ENCODE measurements around the gene BBOF1. TPM values are rescaled to one million over a fixed set of nuclear protein-coding genes. Genes with fewer than 3 reads are reported as not detected.

Gene BBOF1
- total RNA-seq, 1 donor from 2014 or later: 0.91 TPM

GRCh38 chr14:74081491-74081890 lies 62.3 kb downstream of the BBOF1 start:
- no peak overlapping the region for H3K4me3 Mint-ChIP-seq (ENCODE audit: unreplicated experiment)
- H3K27ac Mint-ChIP-seq (ENCODE audit: unreplicated experiment): no peak overlapping the region
- H3K27me3 Mint-ChIP-seq (ENCODE audit: unreplicated experiment): peaks cover 2% of the 10 kb centered on the region
- H3K36me3 Mint-ChIP-seq (ENCODE audit: unreplicated experiment): no peaks in the 10 kb centered on the region
- H3K9me3 Mint-ChIP-seq (ENCODE audit: unreplicated experiment): peaks cover 4% of the 10 kb centered on the region
- peaks cover 3% of the 10 kb centered on the region for H3K4me1 Mint-ChIP-seq (ENCODE audit: low read depth, unreplicated experiment)
- no peak for DNase-seq
- TF ChIP-seq CTCF (IDR thresholded peaks at IDR 0.05; ENCODE audit: partially characterized antibody, unreplicated experiment): no peak

- peaks cover 4% of the 10 kb centered on the region for H3K9me3 Mint-ChIP-seq (ENCODE audit: unreplicated experiment)
- H3K4me1 Mint-ChIP-seq (ENCODE audit: low read depth, unreplicated experiment): peaks cover 3% of the 10 kb centered on the region
- TF ChIP-seq CTCF (IDR thresholded peaks at IDR 0.05; ENCODE audit: partially characterized antibody, unreplicated experiment): no peak
- H3K4me3 Mint-ChIP-seq (ENCODE audit: unreplicated experiment): peak overlapping the region; percentile 98
- H3K27me3 Mint-ChIP-seq (ENCODE audit: unreplicated experiment): no peaks in the 10 kb centered on the region
- no peaks in the 10 kb centered on the region for H3K36me3 Mint-ChIP-seq (ENCODE audit: unreplicated experiment)
- no peak for DNase-seq
- H3K27ac Mint-ChIP-seq (ENCODE audit: unreplicated experiment): no peak overlapping the region
These were observed 64.0 kb downstream of the BBOF1 start for GRCh38 chr14:74083161-74083560.

GRCh38 chr14:74083784-74084276 lies 64.7 kb downstream of the BBOF1 start:
- Mint-ChIP-seq H3K9me3 (ENCODE audit: unreplicated experiment) (peaks cover 4% of the 10 kb centered on the region), H3K4me1 (ENCODE audit: low read depth, unreplicated experiment) (peaks cover 3% of the 10 kb centered on the region), H3K27me3 (ENCODE audit: unreplicated experiment) (peaks cover 2% of the 10 kb centered on the region), H3K27ac (ENCODE audit: unreplicated experiment) (peak overlapping the region; percentile 53), H3K36me3 (ENCODE audit: unreplicated experiment) (no peaks in the 10 kb centered on the region), H3K4me3 (ENCODE audit: unreplicated experiment) (peak overlapping the region; percentile 98)
- TF ChIP-seq CTCF (IDR thresholded peaks at IDR 0.05; ENCODE audit: partially characterized antibody, unreplicated experiment): no peak
- no peak for DNase-seq

- peaks cover 4% of the 10 kb centered on the region for H3K9me3 Mint-ChIP-seq (ENCODE audit: unreplicated experiment)
- DNase-seq: peak; percentile 100
- H3K4me3 Mint-ChIP-seq (ENCODE audit: unreplicated experiment): peak within 1 kb of the TSS; percentile 98
- peaks cover 3% of the 10 kb centered on the region for H3K4me1 Mint-ChIP-seq (ENCODE audit: low read depth, unreplicated experiment)
- peak within 1 kb of the TSS; percentile 94 for H3K27ac Mint-ChIP-seq (ENCODE audit: unreplicated experiment)
- TF ChIP-seq CTCF (IDR thresholded peaks at IDR 0.05; ENCODE audit: partially characterized antibody, unreplicated experiment): no peak
- peaks cover 4% of the 10 kb centered on the region for H3K27me3 Mint-ChIP-seq (ENCODE audit: unreplicated experiment)
- no peaks in the 10 kb centered on the region for H3K36me3 Mint-ChIP-seq (ENCODE audit: unreplicated experiment)
These were observed 65.3 kb downstream of the BBOF1 start, which contains the start of the genes ALDH6A1 and LIN52 for GRCh38 chr14:74084277-74085046. Gene ALDH6A1 (minus strand): TSS chr14:74084453. CDS start chr14:74084394, 59 bp downstream. Gene LIN52 (plus strand): TSS chr14:74084956. CDS start chr14:74084975, 19 bp downstream.

GRCh38 chr14:74085047-74085637 lies 66.0 kb downstream of the BBOF1 start:
- Mint-ChIP-seq H3K27me3 (ENCODE audit: unreplicated experiment) (peaks cover 4% of the 10 kb centered on the region), H3K4me3 (ENCODE audit: unreplicated experiment) (peak overlapping the region; percentile 98), H3K36me3 (ENCODE audit: unreplicated experiment) (no peaks in the 10 kb centered on the region), H3K4me1 (ENCODE audit: low read depth, unreplicated experiment) (peaks cover 3% of the 10 kb centered on the region), H3K27ac (ENCODE audit: unreplicated experiment) (peak overlapping the region; percentile 94), H3K9me3 (ENCODE audit: unreplicated experiment) (peaks cover 4% of the 10 kb centered on the region)
- TF ChIP-seq CTCF (IDR thresholded peaks at IDR 0.05; ENCODE audit: partially characterized antibody, unreplicated experiment): no peak
- no peak for DNase-seq
